Activated naive CD4-positive, alpha-beta T cell treated with anti-CD3 and anti-CD28 coated beads, Interleukin-2, amount 50 U/mL, for 24 hours (primary cell): Measurements from ENCODE around the gene KIAA0825.

Experiments used
- H3K27ac Mint-ChIP-seq: one replicate; pipeline ENCODE4 v1.8.0; 2021; ENCODE audit warnings: mild to moderate bottlenecking, mixed read lengths
- H3K27me3 Mint-ChIP-seq: one replicate; pipeline ENCODE4 v1.8.0; 2021; ENCODE audit warnings: mixed read lengths
- H3K36me3 Mint-ChIP-seq: one replicate; pipeline ENCODE4 v1.8.0; 2021; ENCODE audit warnings: mixed read lengths
- H3K4me1 Mint-ChIP-seq: one replicate; pipeline ENCODE4 v1.8.0; 2021; ENCODE audit warnings: mixed read lengths
- H3K4me3 Mint-ChIP-seq: one replicate; pipeline ENCODE4 v1.8.0; 2021; ENCODE audit warnings: mild to moderate bottlenecking, mixed read lengths
- H3K9me3 Mint-ChIP-seq: one replicate; pipeline ENCODE4 v1.8.0; 2021; ENCODE audit warnings: mixed read lengths

The KIAA0825 gene

DNA sequence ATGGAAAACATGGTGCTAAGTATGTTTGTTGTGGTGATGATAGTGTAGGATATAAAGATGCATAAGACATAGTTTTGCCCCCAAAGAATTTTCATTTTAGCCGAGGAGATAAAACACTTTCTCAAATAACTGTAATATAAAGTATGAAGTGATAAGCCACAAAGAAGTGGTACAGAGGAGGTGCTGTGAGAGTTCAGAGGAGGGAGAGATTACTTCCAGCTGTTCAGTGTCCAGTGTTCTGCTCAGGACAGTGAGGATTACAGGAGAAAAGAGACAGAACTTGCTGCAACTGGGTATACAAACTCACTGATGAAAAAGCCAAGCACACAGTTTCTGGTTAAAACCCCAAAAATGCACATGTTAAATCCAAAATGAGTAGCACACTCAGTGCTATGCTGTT is 309.3 kb downstream of the KIAA0825 start:
- Mint-ChIP-seq H3K4me3 (no peak overlapping the region), H3K36me3 (no peaks in the 10 kb centered on the region), H3K9me3 (no peaks in the 10 kb centered on the region), H3K27me3 (no peaks in the 10 kb centered on the region), H3K4me1 (no peaks in the 10 kb centered on the region), H3K27ac (no peak overlapping the region)

GRCh38 chr5:94308442-94308841 is 310.0 kb downstream of the KIAA0825 start:
- Mint-ChIP-seq H3K27me3 (no peaks in the 10 kb centered on the region), H3K27ac (no peak overlapping the region), H3K9me3 (no peaks in the 10 kb centered on the region), H3K4me1 (no peaks in the 10 kb centered on the region), H3K36me3 (no peaks in the 10 kb centered on the region), H3K4me3 (no peak overlapping the region)

GRCh38 chr5:94304146-94304545 is 314.3 kb downstream of the KIAA0825 start:
- no peaks in the 10 kb centered on the region for H3K36me3 Mint-ChIP-seq
- H3K27me3 Mint-ChIP-seq, result no peaks in the 10 kb centered on the region
- H3K4me1 Mint-ChIP-seq, result no peaks in the 10 kb centered on the region
- H3K9me3 Mint-ChIP-seq, result no peaks in the 10 kb centered on the region
- H3K27ac Mint-ChIP-seq, result no peak overlapping the region
- no peak overlapping the region for H3K4me3 Mint-ChIP-seq

GRCh38 chr5:94288937-94289336 is 329.5 kb downstream of the KIAA0825 start:
- Mint-ChIP-seq H3K27me3 (no peaks in the 10 kb centered on the region), H3K4me3 (no peak overlapping the region), H3K36me3 (peaks cover 6% of the 10 kb centered on the region), H3K9me3 (peaks cover 8% of the 10 kb centered on the region), H3K27ac (no peak overlapping the region), H3K4me1 (no peaks in the 10 kb centered on the region)

DNA sequence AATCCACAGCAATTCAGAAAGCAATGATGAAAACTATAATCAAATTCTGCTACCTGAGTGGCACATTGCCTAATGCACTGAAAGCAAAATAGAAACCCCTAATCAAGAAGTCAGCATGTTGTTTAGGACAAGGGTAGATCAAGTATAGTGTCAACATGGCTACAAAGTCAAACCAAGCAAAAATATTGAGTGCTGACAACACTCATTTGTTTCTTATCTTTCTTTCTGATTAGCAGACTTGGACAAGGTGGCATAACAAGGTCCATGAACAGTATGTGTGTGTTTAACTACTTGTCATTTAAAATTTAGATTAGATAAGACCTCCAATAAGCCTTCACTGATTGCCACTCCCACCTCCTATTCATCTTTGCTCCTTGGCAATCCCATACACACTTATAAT is 332.4 kb downstream of the KIAA0825 start:
- Mint-ChIP-seq H3K9me3 (no peaks in the 10 kb centered on the region), H3K27me3 (no peaks in the 10 kb centered on the region), H3K27ac (no peak overlapping the region), H3K36me3 (no peaks in the 10 kb centered on the region), H3K4me3 (no peak overlapping the region), H3K4me1 (no peaks in the 10 kb centered on the region)

GRCh38 chr5:94283093-94283492 is 335.3 kb downstream of the KIAA0825 start:
- Mint-ChIP-seq H3K36me3 (no peaks in the 10 kb centered on the region), H3K9me3 (no peaks in the 10 kb centered on the region), H3K27me3 (no peaks in the 10 kb centered on the region), H3K4me1 (no peaks in the 10 kb centered on the region), H3K4me3 (no peak overlapping the region), H3K27ac (no peak overlapping the region)

- Mint-ChIP-seq H3K4me1 (no peaks in the 10 kb centered on the region), H3K36me3 (no peaks in the 10 kb centered on the region), H3K27ac (no peak overlapping the region), H3K4me3 (no peak overlapping the region), H3K9me3 (no peaks in the 10 kb centered on the region), H3K27me3 (no peaks in the 10 kb centered on the region)
Measured at GRCh38 chr5:94281236-94281801, 337.1 kb downstream of the KIAA0825 start.

DNA sequence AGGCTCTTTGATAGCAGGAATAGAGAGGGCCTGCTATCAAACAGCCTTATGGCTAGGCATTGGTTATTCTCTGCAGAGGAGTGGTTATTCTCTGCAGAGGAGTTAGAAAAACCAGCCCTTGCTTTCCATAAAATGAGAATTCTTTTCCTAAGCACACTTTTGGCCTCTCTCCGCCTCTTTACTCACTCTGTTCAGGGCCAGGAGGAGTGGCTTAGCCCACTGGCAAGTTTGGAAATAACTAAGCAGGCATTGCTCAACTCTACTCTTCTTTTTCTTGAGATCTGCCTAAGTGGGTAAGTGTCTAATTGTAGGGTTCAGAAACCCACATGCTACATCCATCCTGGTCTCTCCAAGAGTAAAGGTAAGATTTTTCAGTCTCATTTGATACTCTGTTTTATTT is 341.7 kb downstream of the KIAA0825 start:
- Mint-ChIP-seq H3K9me3 (peaks cover 2% of the 10 kb centered on the region), H3K27ac (no peak overlapping the region), H3K4me1 (no peaks in the 10 kb centered on the region), H3K4me3 (no peak overlapping the region), H3K36me3 (no peaks in the 10 kb centered on the region), H3K27me3 (no peaks in the 10 kb centered on the region)

DNA sequence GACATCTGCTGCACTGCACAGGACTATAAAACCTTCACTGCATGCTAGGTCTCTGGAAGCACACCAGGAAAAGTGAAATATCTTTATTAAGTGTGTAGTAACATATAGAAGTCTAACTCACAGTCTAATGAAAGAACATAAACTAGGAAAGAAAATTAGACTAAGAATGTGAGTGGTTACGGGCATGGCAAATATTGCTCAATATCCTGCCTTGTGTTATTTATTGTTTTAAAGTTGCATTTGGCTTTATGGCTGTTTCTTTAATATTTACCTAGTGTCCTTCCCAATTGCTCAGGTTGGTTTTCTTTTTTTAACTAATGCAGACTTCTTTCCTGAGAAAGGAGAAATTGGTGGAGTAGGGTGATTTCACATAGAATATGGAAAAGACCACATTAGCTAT is 342.4 kb downstream of the KIAA0825 start:
- H3K27me3 Mint-ChIP-seq, result no peaks in the 10 kb centered on the region
- H3K36me3 Mint-ChIP-seq, result no peaks in the 10 kb centered on the region
- no peak overlapping the region for H3K27ac Mint-ChIP-seq
- H3K9me3 Mint-ChIP-seq, result peaks cover 4% of the 10 kb centered on the region
- no peak overlapping the region for H3K4me3 Mint-ChIP-seq
- no peaks in the 10 kb centered on the region for H3K4me1 Mint-ChIP-seq

GRCh38 chr5:94274707-94275106 is 343.7 kb downstream of the KIAA0825 start:
- H3K27ac Mint-ChIP-seq, result no peak overlapping the region
- no peaks in the 10 kb centered on the region for H3K36me3 Mint-ChIP-seq
- H3K9me3 Mint-ChIP-seq, result peaks cover 5% of the 10 kb centered on the region
- H3K4me1 Mint-ChIP-seq, result no peaks in the 10 kb centered on the region
- H3K4me3 Mint-ChIP-seq, result no peak overlapping the region
- no peaks in the 10 kb centered on the region for H3K27me3 Mint-ChIP-seq

GRCh38 chr5:94268226-94268625 is 350.2 kb downstream of the KIAA0825 start:
- peaks cover 3% of the 10 kb centered on the region for H3K36me3 Mint-ChIP-seq
- H3K4me1 Mint-ChIP-seq, result no peaks in the 10 kb centered on the region

DNA sequence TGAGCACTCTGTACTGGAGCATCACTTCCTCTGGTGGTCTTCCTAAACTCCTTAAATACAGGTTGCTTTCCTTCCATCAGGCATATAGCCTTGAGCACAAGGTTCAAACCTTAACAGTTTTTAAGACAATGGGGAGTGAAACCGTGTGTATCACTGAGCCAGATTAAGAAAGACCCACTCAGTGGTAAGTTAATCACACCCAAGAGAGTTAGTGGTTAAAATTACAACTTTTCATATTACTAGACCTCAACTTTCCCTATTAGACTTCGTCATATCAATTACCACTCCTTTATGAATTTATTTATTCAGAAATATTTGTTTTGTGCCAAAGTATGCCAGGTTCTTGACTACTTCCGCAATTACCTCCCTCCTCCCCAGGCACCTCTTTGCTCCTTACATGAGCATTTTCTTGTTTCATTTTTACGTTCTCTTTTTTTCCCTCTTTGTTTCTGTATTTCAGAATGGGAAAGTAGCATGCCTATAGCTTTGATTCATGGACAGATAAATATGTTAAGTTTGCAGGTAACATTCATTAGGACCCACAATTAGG is 351.0 kb downstream of the KIAA0825 start:
- Mint-ChIP-seq H3K27ac (no peak overlapping the region), H3K9me3 (peaks cover 14% of the 10 kb centered on the region), H3K4me3 (no peak overlapping the region), H3K36me3 (peaks cover 3% of the 10 kb centered on the region), H3K27me3 (peaks cover 3% of the 10 kb centered on the region), H3K4me1 (no peaks in the 10 kb centered on the region)

More at GRCh38 chr5:94268226-94268625, 350.2 kb downstream of the KIAA0825 start:
- Mint-ChIP-seq H3K9me3 (peaks cover 14% of the 10 kb centered on the region), H3K4me3 (no peak overlapping the region), H3K27ac (no peak overlapping the region), H3K27me3 (peaks cover 3% of the 10 kb centered on the region)

DNA sequence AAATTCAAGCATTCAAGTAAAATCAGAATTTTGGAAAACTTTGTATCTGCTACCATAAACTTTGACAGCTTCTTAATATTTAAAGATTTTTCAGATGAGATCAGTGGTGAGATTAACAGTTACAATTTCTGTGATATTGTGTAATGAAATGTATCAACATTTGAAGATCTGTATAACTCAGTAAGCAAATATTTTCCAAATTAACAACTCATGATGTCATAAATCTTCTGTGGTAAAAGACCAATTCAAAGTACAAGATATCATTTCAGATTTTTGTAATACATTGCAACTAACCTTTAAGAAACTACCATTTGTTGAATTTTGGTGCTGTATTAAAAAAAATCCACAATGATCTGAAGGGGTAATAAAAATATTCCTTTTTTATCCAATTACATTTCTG is 352.2 kb downstream of the KIAA0825 start:
- Mint-ChIP-seq H3K9me3 (peaks cover 10% of the 10 kb centered on the region), H3K4me1 (no peaks in the 10 kb centered on the region), H3K27ac (no peak overlapping the region), H3K4me3 (no peak overlapping the region), H3K27me3 (peaks cover 3% of the 10 kb centered on the region), H3K36me3 (peaks cover 3% of the 10 kb centered on the region)

DNA sequence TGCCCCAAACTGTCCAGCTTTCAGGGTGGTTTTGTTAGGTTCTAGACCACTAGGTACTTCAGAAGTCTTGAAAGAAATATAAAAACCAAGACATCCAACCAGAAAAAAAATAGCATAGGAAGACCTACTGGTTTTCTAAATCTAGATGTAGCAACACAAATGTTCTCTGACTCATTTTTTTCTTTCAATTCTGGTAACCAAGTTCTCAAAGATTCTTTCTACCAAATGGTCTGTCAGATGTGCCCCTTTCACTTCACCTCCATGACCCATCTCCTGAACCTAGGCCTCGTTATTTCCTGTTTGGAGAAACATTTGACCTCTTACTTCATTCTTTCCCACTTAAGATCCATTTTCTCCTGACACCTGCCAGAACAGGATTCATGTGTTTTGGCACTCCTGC is 355.3 kb downstream of the KIAA0825 start:
- Mint-ChIP-seq H3K27me3 (peaks cover 3% of the 10 kb centered on the region), H3K9me3 (no peaks in the 10 kb centered on the region), H3K4me3 (no peak overlapping the region), H3K4me1 (no peaks in the 10 kb centered on the region), H3K27ac (no peak overlapping the region), H3K36me3 (no peaks in the 10 kb centered on the region)

DNA sequence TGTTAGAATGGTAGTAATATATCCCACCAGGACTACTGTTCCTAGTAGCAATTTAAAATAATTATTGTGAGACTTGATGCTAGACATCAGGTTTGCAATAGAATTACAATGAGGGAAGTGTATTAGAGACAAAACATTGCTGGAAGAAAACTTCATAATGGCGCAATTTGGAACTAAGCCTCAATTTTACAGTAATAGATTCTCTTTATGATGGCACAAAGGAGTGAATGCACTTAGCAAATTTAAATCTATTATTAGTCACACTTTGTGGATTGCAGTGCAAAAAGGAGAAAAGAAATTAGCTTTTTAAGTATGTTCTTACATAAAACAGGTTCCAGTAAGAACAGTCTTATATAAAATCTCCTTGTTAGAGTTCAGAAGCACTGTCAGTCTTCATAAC is 358.3 kb downstream of the KIAA0825 start:
- Mint-ChIP-seq H3K9me3 (no peaks in the 10 kb centered on the region), H3K27me3 (no peaks in the 10 kb centered on the region), H3K36me3 (no peaks in the 10 kb centered on the region), H3K27ac (no peak overlapping the region), H3K4me3 (no peak overlapping the region), H3K4me1 (no peaks in the 10 kb centered on the region)

GRCh38 chr5:94254214-94254613 is 364.2 kb downstream of the KIAA0825 start:
- H3K4me1 Mint-ChIP-seq, result no peaks in the 10 kb centered on the region
- no peaks in the 10 kb centered on the region for H3K9me3 Mint-ChIP-seq
- H3K27me3 Mint-ChIP-seq, result no peaks in the 10 kb centered on the region
- H3K36me3 Mint-ChIP-seq, result no peaks in the 10 kb centered on the region
- no peak overlapping the region for H3K4me3 Mint-ChIP-seq
- H3K27ac Mint-ChIP-seq, result no peak overlapping the region

GRCh38 chr5:94250985-94251384 is 367.4 kb downstream of the KIAA0825 start:
- H3K4me3 Mint-ChIP-seq, result no peak overlapping the region
- H3K27ac Mint-ChIP-seq, result no peak overlapping the region
- no peaks in the 10 kb centered on the region for H3K36me3 Mint-ChIP-seq
- H3K27me3 Mint-ChIP-seq, result no peaks in the 10 kb centered on the region
- no peaks in the 10 kb centered on the region for H3K9me3 Mint-ChIP-seq
- H3K4me1 Mint-ChIP-seq, result no peaks in the 10 kb centered on the region
